ENCODE results near the gene AGAP3. TPM values are rescaled to one million over a fixed set of nuclear protein-coding genes. Genes with fewer than 3 reads are reported as not detected.

The AGAP3 gene
- total and polyA plus RNA-seq, 7 donors: 27.7 to 89.7 (median 36.4) TPM

- H3K9me3 ChIP-seq: no peaks in the 10 kb centered on the region
- H3K4me3 ChIP-seq: no peak overlapping the region
- whole genome bisulfite sequencing, 2 donors: 95% methylated on average over 33 of the region's 33 CpGs
- TF ChIP-seq EP300 (IDR thresholded peaks at IDR 0.05): no peak
- no peak for TF ChIP-seq POLR2A (IDR thresholded peaks at IDR 0.05)
- TF ChIP-seq, protein P1, sequence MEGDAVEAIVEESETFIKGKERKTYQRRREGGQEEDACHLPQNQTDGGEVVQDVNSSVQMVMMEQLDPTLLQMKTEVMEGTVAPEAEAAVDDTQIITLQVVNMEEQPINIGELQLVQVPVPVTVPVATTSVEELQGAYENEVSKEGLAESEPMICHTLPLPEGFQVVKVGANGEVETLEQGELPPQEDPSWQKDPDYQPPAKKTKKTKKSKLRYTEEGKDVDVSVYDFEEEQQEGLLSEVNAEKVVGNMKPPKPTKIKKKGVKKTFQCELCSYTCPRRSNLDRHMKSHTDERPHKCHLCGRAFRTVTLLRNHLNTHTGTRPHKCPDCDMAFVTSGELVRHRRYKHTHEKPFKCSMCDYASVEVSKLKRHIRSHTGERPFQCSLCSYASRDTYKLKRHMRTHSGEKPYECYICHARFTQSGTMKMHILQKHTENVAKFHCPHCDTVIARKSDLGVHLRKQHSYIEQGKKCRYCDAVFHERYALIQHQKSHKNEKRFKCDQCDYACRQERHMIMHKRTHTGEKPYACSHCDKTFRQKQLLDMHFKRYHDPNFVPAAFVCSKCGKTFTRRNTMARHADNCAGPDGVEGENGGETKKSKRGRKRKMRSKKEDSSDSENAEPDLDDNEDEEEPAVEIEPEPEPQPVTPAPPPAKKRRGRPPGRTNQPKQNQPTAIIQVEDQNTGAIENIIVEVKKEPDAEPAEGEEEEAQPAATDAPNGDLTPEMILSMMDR (IDR thresholded peaks at IDR 0.05): no peak
- no peak for TF ChIP-seq POLR2AphosphoS5 (IDR thresholded peaks at IDR 0.05)
- DNase-seq: peak; percentile 34
- H3K4me1 ChIP-seq: no peaks in the 10 kb centered on the region
- intact Hi-C loops (cut with DNase I): no loop called here
- H3K27me3 ChIP-seq: no peaks in the 10 kb centered on the region
- peaks cover 32 to 97% (median 52%) of the 10 kb centered on the region in 4 donors for H3K36me3 ChIP-seq
- no peak overlapping the region for H3K27ac ChIP-seq
These were observed 49.9 kb downstream of the AGAP3 start for GRCh38 chr7:151135866-151136843.

- DNase-seq: peak; percentile 34
- no peaks in the 10 kb centered on the region for H3K9me3 ChIP-seq
- no peaks in the 10 kb centered on the region for H3K27me3 ChIP-seq
- H3K4me3 ChIP-seq: no peak overlapping the region
- H3K27ac ChIP-seq: no peak overlapping the region
- 89 to 94% methylated on average over 22 of the region's 22 CpGs for WGBS, 2 donors
- TF ChIP-seq POLR2AphosphoS5 (IDR thresholded peaks at IDR 0.05) (no peak), EP300 (IDR thresholded peaks at IDR 0.05) (no peak), POLR2A (IDR thresholded peaks at IDR 0.05) (no peak)
- TF ChIP-seq, protein P1 (IDR thresholded peaks at IDR 0.05): no peak
- H3K36me3 ChIP-seq: peaks cover 37 to 97% (median 51%) of the 10 kb centered on the region in 4 donors
- intact Hi-C loops (cut with DNase I): no loop called here
- no peaks in the 10 kb centered on the region for H3K4me1 ChIP-seq
These were observed 50.9 kb downstream of the AGAP3 start for GRCh38 chr7:151137076-151137675.

DNA sequence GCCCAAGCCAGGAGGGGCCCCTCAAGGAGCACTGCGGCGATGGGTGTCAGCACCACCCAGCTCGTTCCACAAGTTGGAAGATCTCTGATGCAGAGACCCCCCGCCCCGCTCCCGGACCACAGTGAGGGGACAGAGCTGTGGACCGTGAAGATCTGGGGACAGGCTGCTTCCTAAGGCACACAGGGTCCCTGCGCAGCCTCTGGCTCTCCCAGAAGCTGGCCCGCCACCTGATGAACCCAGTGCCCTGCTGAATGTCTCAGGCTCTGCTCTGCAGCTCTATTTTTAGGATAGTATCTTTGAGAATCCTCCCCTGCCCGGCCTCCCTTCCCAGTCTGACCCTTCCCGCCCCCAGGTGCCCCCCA is 51.5 kb downstream of the AGAP3 start:
- TF ChIP-seq EP300 (IDR thresholded peaks at IDR 0.05): no peak
- TF ChIP-seq POLR2AphosphoS5 (IDR thresholded peaks at IDR 0.05): no peak
- TF ChIP-seq POLR2A (IDR thresholded peaks at IDR 0.05): no peak
- TF ChIP-seq, protein P1 (IDR thresholded peaks at IDR 0.05): no peak
- H3K4me3 ChIP-seq: no peak overlapping the region
- no peak overlapping the region for H3K27ac ChIP-seq
- no peaks in the 10 kb centered on the region for H3K27me3 ChIP-seq
- WGBS, 2 donors: 94 to 95% methylated on average over 11 of the region's 11 CpGs
- H3K9me3 ChIP-seq: no peaks in the 10 kb centered on the region
- no peaks in the 10 kb centered on the region for H3K4me1 ChIP-seq
- DNase-seq: peak; percentile 57
- intact Hi-C loops (cut with DNase I): no loop called here
- H3K36me3 ChIP-seq: peaks cover 33 to 97% (median 49%) of the 10 kb centered on the region in 4 donors

DNA sequence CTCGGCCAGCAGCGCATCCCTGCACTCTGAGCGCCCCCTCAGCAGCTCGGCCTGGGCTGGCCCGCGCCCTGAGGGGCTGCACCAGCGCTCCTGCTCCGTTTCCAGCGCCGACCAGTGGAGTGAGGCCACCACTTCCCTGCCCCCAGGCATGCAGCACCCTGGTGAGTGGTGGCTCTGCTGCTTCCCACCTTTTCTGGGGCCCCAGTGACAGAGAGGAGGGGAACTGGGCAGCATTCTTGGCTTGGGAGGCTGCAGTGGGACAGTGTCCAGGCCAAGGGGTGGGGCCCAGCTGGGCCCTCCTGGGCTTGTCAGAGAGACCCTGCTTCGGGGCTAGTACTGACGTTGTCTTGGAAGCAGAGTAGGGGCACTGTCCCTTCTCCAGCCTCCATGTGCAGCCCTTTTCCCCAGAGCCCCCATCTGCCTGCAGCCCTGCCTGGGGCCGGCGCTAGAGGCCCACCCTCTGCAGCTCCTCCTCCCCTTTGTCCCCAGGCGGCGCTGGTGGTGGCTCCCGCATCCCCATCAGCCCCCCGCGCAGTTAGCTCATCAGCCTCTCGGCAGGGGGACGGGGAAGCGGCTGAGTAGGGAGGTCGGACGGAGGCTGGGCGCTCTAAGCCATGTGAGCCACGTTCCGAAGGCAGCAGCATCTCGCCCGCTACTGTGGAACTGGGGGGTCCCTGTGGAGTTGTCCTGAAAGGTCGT is 52.0 kb downstream of the AGAP3 start:
- H3K4me1 ChIP-seq: no peaks in the 10 kb centered on the region
- H3K27me3 ChIP-seq: no peaks in the 10 kb centered on the region
- H3K36me3 ChIP-seq: peaks cover 29 to 95% (median 49%) of the 10 kb centered on the region in 4 donors
- no peaks in the 10 kb centered on the region for H3K9me3 ChIP-seq
- intact Hi-C loops (cut with DNase I): no loop called here
- TF ChIP-seq, protein P1 (IDR thresholded peaks at IDR 0.05): no peak
- H3K4me3 ChIP-seq: no peak overlapping the region
- DNase-seq: peak; percentile 63
- H3K27ac ChIP-seq: no peak overlapping the region
- WGBS, 2 donors: 89 to 95% methylated on average over 30 of the region's 30 CpGs
